ENCODE results near the gene UTP14C.

UTP14C gene

GRCh38 chr13:51999921-52000320 lies 24.6 kb upstream of the UTP14C start:
- peak overlapping the region; percentile 60 for H3K4me2 ChIP-seq (ENCODE audit: low read length)
- H3K27me3 ChIP-seq (ENCODE audit: control insufficient read depth, insufficient read depth, low read length): no peaks in the 10 kb centered on the region
- no peaks in the 10 kb centered on the region for H3K36me3 ChIP-seq (ENCODE audit: control insufficient read depth, insufficient read depth, low read length)
- peaks cover 23% of the 10 kb centered on the region for H3K4me1 ChIP-seq
- H3K79me2 ChIP-seq: no peaks in the 10 kb centered on the region
- H3K4me3 ChIP-seq (ENCODE audit: low read depth, low read length): peak overlapping the region; percentile 40
- peak overlapping the region; percentile 87 for H3K27ac ChIP-seq
- no peak for TF ChIP-seq CTCF (IDR thresholded peaks at IDR 0.05)
- peak overlapping the region; percentile 68 for H2AFZ ChIP-seq
- no peaks in the 10 kb centered on the region for H3K9me3 ChIP-seq (ENCODE audit: control insufficient read depth, low read length)
- no peak overlapping the region for H3K9ac ChIP-seq

- no peaks in the 10 kb centered on the region for H3K79me2 ChIP-seq
- H3K9me3 ChIP-seq (ENCODE audit: control insufficient read depth, low read length): no peaks in the 10 kb centered on the region
- no peak overlapping the region for H3K9ac ChIP-seq
- no peak overlapping the region for H2AFZ ChIP-seq
- no peak overlapping the region for H3K27ac ChIP-seq
- TF ChIP-seq CTCF (IDR thresholded peaks at IDR 0.05): peak; percentile 58
- H3K4me2 ChIP-seq (ENCODE audit: low read length): no peak overlapping the region
- no peaks in the 10 kb centered on the region for H3K27me3 ChIP-seq (ENCODE audit: control insufficient read depth, insufficient read depth, low read length)
- H3K36me3 ChIP-seq (ENCODE audit: control insufficient read depth, insufficient read depth, low read length): no peaks in the 10 kb centered on the region
- H3K4me3 ChIP-seq (ENCODE audit: low read depth, low read length): no peak overlapping the region
- H3K4me1 ChIP-seq: peaks cover 14% of the 10 kb centered on the region
These were observed 23.3 kb upstream of the UTP14C start for GRCh38 chr13:52001120-52001731.

GRCh38 chr13:52002361-52002760 lies 22.1 kb upstream of the UTP14C start:
- no peak overlapping the region for H2AFZ ChIP-seq
- H3K27ac ChIP-seq: no peak overlapping the region
- H3K4me1 ChIP-seq: peaks cover 14% of the 10 kb centered on the region

GRCh38 chr13:52003541-52003940 lies 20.9 kb upstream of the UTP14C start:
- Histone ChIP-seq H3K4me3 (ENCODE audit: low read depth, low read length) (no peak overlapping the region), H2AFZ (no peak overlapping the region), H3K4me1 (peaks cover 8% of the 10 kb centered on the region), H3K9me3 (ENCODE audit: control insufficient read depth, low read length) (no peaks in the 10 kb centered on the region), H3K27ac (no peak overlapping the region), H3K36me3 (ENCODE audit: control insufficient read depth, insufficient read depth, low read length) (no peaks in the 10 kb centered on the region), H3K79me2 (no peaks in the 10 kb centered on the region), H3K4me2 (ENCODE audit: low read length) (no peak overlapping the region), H3K9ac (no peak overlapping the region), H3K27me3 (ENCODE audit: control insufficient read depth, insufficient read depth, low read length) (no peaks in the 10 kb centered on the region)
- no peak for TF ChIP-seq CTCF (IDR thresholded peaks at IDR 0.05)

More at GRCh38 chr13:52002361-52002760, 22.1 kb upstream of the UTP14C start:
- no peak for TF ChIP-seq CTCF (IDR thresholded peaks at IDR 0.05)
- Histone ChIP-seq H3K4me2 (ENCODE audit: low read length) (no peak overlapping the region), H3K4me3 (ENCODE audit: low read depth, low read length) (no peak overlapping the region), H3K9me3 (ENCODE audit: control insufficient read depth, low read length) (no peaks in the 10 kb centered on the region), H3K79me2 (no peaks in the 10 kb centered on the region), H3K27me3 (ENCODE audit: control insufficient read depth, insufficient read depth, low read length) (no peaks in the 10 kb centered on the region), H3K9ac (no peak overlapping the region), H3K36me3 (ENCODE audit: control insufficient read depth, insufficient read depth, low read length) (no peaks in the 10 kb centered on the region)

DNA sequence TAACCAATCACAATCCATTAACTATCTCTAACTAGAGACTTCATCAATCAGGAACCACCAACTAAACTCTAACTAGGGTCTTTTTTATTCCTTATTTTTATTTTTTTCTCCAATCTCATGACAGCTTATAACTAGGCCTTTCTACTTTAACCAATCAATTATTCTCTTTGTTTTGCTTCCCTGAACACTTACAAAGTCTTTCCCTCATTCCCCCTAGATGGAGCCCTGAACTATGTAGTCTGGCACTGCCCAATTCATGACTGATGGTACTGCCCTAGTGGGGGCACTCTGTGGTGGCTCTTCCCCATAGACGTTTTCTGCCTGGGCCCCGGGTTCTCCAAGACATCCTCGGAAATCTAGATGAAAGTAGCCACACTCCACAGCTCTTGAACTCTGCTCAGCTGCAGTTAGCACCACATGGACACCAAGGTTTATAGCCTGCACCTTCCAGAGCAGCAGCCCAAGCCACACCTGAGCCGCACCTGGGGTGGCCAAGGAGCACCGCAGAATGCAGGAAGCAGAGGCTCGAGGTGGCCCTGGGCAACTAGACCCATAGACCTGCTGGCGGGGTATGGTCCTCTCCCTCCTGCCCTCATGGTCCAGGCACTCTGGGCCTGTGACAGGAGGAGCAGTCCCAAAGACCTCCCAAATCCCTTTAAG lies 19.9 kb upstream of the UTP14C start:
- no peak overlapping the region for H3K27ac ChIP-seq
- H3K4me1 ChIP-seq: peaks cover 3% of the 10 kb centered on the region
- H3K9ac ChIP-seq: no peak overlapping the region
- H2AFZ ChIP-seq: no peak overlapping the region
- no peak for TF ChIP-seq CTCF (IDR thresholded peaks at IDR 0.05)
- H3K9me3 ChIP-seq (ENCODE audit: control insufficient read depth, low read length): no peaks in the 10 kb centered on the region
- H3K79me2 ChIP-seq: no peaks in the 10 kb centered on the region
- H3K36me3 ChIP-seq (ENCODE audit: control insufficient read depth, insufficient read depth, low read length): no peaks in the 10 kb centered on the region
- no peak overlapping the region for H3K4me3 ChIP-seq (ENCODE audit: low read depth, low read length)
- no peak overlapping the region for H3K4me2 ChIP-seq (ENCODE audit: low read length)
- H3K27me3 ChIP-seq (ENCODE audit: control insufficient read depth, insufficient read depth, low read length): no peaks in the 10 kb centered on the region

All from parathyroid adenoma (tissue), 2 donors.